Stomach (tissue), 4 donors: ENCODE results near the gene MYL3.

Experiments used
- EP300 ChIP-seq: sonication (generic); formaldehyde crosslinking; IDR thresholded peaks from one replicate; pipeline ENCODE4 v1.6.1; 2017; ENCODE audit warnings: antibody characterized with exemption
- POLR2A ChIP-seq, 4 donors: fragments of 450-650 bp; IDR thresholded peaks; one replicate each; pipeline ENCODE4 v1.6.1; 2016; ENCODE audit warnings: antibody characterized with exemption in 4 of 4, control low read depth in 2 of 4, mild to moderate bottlenecking in 1 of 4, moderate library complexity in 1 of 4
- POLR2AphosphoS5 ChIP-seq, 3 donors: sonication (generic); formaldehyde crosslinking; IDR thresholded peaks; one replicate each; pipeline ENCODE4 v1.6.1; 2016; ENCODE audit warnings: antibody characterized with exemption in 3 of 3
- TF ChIP-seq, protein P1 (sequence below), 7 experiments: fragments of 450-650 bp in 4 of 7; fragments of 200-600 bp in 3 of 7; sonication (generic) in 3 of 7; IDR thresholded peaks; one replicate each; pipeline ENCODE4 v1.5.1; 2016 to 2019; ENCODE audit warnings: antibody characterized with exemption in 7 of 7, control low read depth in 2 of 7, mild to moderate bottlenecking in 1 of 7

DNA sequence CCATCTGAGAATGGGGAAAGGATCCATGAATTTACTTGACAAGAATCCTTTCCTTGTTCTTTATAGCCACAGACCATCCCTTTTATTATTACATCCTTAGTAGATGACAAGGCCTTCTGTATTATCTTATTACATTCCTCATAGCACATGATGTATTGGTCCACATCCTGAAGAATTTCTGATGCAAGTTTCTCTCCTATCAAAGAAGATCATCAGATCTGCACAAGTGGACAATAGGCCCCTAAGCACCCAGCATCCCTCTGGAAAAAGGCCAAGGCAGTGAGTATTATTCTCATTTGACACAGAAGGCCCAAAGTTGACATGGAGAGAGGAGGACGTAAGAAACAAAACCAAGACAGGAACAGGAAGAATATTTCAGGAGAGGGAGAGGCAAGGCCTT is 31.4 kb downstream of the MYL3 start:
- TF ChIP-seq, protein P1, sequence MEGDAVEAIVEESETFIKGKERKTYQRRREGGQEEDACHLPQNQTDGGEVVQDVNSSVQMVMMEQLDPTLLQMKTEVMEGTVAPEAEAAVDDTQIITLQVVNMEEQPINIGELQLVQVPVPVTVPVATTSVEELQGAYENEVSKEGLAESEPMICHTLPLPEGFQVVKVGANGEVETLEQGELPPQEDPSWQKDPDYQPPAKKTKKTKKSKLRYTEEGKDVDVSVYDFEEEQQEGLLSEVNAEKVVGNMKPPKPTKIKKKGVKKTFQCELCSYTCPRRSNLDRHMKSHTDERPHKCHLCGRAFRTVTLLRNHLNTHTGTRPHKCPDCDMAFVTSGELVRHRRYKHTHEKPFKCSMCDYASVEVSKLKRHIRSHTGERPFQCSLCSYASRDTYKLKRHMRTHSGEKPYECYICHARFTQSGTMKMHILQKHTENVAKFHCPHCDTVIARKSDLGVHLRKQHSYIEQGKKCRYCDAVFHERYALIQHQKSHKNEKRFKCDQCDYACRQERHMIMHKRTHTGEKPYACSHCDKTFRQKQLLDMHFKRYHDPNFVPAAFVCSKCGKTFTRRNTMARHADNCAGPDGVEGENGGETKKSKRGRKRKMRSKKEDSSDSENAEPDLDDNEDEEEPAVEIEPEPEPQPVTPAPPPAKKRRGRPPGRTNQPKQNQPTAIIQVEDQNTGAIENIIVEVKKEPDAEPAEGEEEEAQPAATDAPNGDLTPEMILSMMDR (IDR thresholded peaks at IDR 0.05), result no peak
- TF ChIP-seq POLR2AphosphoS5 (IDR thresholded peaks at IDR 0.05) (no peak), POLR2A (IDR thresholded peaks at IDR 0.05) (no peak), EP300 (no peak)
